GM23338 (cell line): Measurements from ENCODE around the gene PCDHGB4. TPM values are rescaled to one million over a fixed set of nuclear protein-coding genes. Genes with fewer than 3 reads are reported as not detected.
A peak's percentile ranks its signal among the peaks of the same experiment; 100 is the strongest.

Source experiments
- ATAC-seq: fragments of 200-7000 bp; cut with Tn5 transposase; 3 replicates; pipeline ENCODE4 v1.9.1; 2020
- DNase-seq: peaks from one replicate; pipeline ENCODE4 v3.0.0-alpha.2; 2015; ENCODE audit warnings: low spot score
- H2AFZ ChIP-seq: fragments of 200-600 bp; sonication (generic); 2 replicates; pipeline ENCODE4 v1.8.0; 2016; ENCODE audit warnings: antibody characterized with exemption, mild to moderate bottlenecking, moderate library complexity
- H3F3A ChIP-seq: fragments of 200-600 bp; sonication (generic); replicated peaks from 2 replicates; pipeline ENCODE4 v1.8.0; 2017; ENCODE audit warnings: antibody characterized with exemption, mixed run types, low read depth
- H3K27ac ChIP-seq: fragments of 200-600 bp; sonication (generic); 2 replicates; pipeline ENCODE4 v1.6.1; 2016; ENCODE audit warnings: low read depth
- H3K27me3 ChIP-seq: fragments of 200-600 bp; sonication (generic); 2 replicates; pipeline ENCODE4 v1.8.0; 2016; ENCODE audit warnings: mild to moderate bottlenecking, mixed run types, moderate library complexity; ENCODE audit not compliant: insufficient read depth
- H3K36me3 ChIP-seq: fragments of 200-600 bp; sonication (generic); 2 replicates; pipeline ENCODE4 v1.8.0; 2016; ENCODE audit warnings: mild to moderate bottlenecking; ENCODE audit not compliant: insufficient read depth
- H3K4me1 ChIP-seq: fragments of 200-600 bp; sonication (generic); 2 replicates; pipeline ENCODE4 v1.8.0; 2016; ENCODE audit warnings: mild to moderate bottlenecking, moderate library complexity; ENCODE audit not compliant: insufficient read depth
- H3K4me2 ChIP-seq: fragments of 200-600 bp; sonication (generic); 2 replicates; pipeline ENCODE4 v1.7.1; 2017; ENCODE audit warnings: mixed run types
- H3K4me3 ChIP-seq: fragments of 200-600 bp; sonication (generic); 2 replicates; pipeline ENCODE4 v1.6.1; 2016; ENCODE audit warnings: mixed run types
- H3K79me2 ChIP-seq: fragments of 200-600 bp; sonication (generic); replicated peaks from 2 replicates; pipeline ENCODE4 v1.8.0; 2017; ENCODE audit warnings: mild to moderate bottlenecking; ENCODE audit not compliant: insufficient read depth
- H3K9me2 ChIP-seq: fragments of 200-600 bp; sonication (generic); 2 replicates; pipeline ENCODE4 v1.8.0; 2017; ENCODE audit not compliant: insufficient read depth
- H4K20me1 ChIP-seq: fragments of 200-600 bp; sonication (generic); replicated peaks from 2 replicates; pipeline ENCODE4 v1.8.0; 2017; ENCODE audit warnings: mild to moderate bottlenecking; ENCODE audit not compliant: insufficient read depth
- H3K27ac Mint-ChIP-seq: 2 replicates; pipeline ENCODE4 v1.8.0; 2020; ENCODE audit warnings: inconsistent platforms, mild to moderate bottlenecking, moderate library complexity, mixed read lengths
- H3K27me3 Mint-ChIP-seq: 3 replicates; pipeline ENCODE4 v1.8.0; 2022; ENCODE audit warnings: low read depth, mild to moderate bottlenecking, moderate library complexity, mixed read lengths, inconsistent platforms; ENCODE audit not compliant: insufficient read depth, poor library complexity
- H3K36me3 Mint-ChIP-seq: 3 replicates; pipeline ENCODE4 v1.8.0; 2021; ENCODE audit warnings: low read depth, mild to moderate bottlenecking, inconsistent platforms, moderate library complexity, mixed read lengths
- H3K4me1 Mint-ChIP-seq: 3 replicates; pipeline ENCODE4 v1.8.0; 2020; ENCODE audit warnings: mild to moderate bottlenecking, inconsistent platforms, mixed read lengths
- H3K4me3 Mint-ChIP-seq: 3 replicates; pipeline ENCODE4 v1.8.0; 2021; ENCODE audit warnings: moderate library complexity, mild to moderate bottlenecking, inconsistent platforms, mixed read lengths
- H3K9me3 Mint-ChIP-seq: 3 replicates; pipeline ENCODE4 v1.8.0; 2020; ENCODE audit warnings: moderate library complexity, mild to moderate bottlenecking, inconsistent platforms, mixed read lengths
- CREB1 ChIP-seq: fragments of 250-450 bp; sonication (Bioruptor Pico); IDR thresholded peaks from 2 replicates; pipeline ENCODE4 v1.5.0; 2020; ENCODE audit warnings: low read depth, mild to moderate bottlenecking, moderate library complexity
- CTCF ChIP-seq, 2 experiments: fragments of 200-600 bp in 1 of 2; sonication (generic) in 1 of 2; conservative IDR thresholded peaks; 2 replicates each; pipeline versions ENCODE4 v1.5.1 to v1.6.1; 2016 to 2017; ENCODE audit warnings: antibody characterized with exemption in 2 of 2, low read depth in 2 of 2, mild to moderate bottlenecking in 2 of 2, moderate library complexity in 1 of 2
- EZH2phosphoT487 ChIP-seq: fragments of 200-600 bp; sonication (generic); IDR thresholded peaks from one replicate; pipeline ENCODE4 v1.8.1; 2018; ENCODE audit warnings: antibody characterized with exemption; ENCODE audit not compliant: unreplicated experiment
- JUNB ChIP-seq: IDR thresholded peaks from one replicate; pipeline ENCODE4 v1.6.1; 2016; ENCODE audit warnings: antibody characterized with exemption; ENCODE audit not compliant: unreplicated experiment
- ZNF114 ChIP-seq: fragments of 250-450 bp; sonication (Bioruptor Pico); IDR thresholded peaks from 2 replicates; pipeline ENCODE4 v1.5.0; 2020; ENCODE audit warnings: mild to moderate bottlenecking, moderate library complexity
- ZNF462 ChIP-seq: fragments of 250-450 bp; sonication (Bioruptor Pico); IDR thresholded peaks from 2 replicates; pipeline ENCODE4 v1.5.0; 2020; ENCODE audit warnings: mild to moderate bottlenecking, moderate library complexity
- polyA plus RNA-seq: library from polyadenylated mRNA; unstranded; fragments of >200 nt; fragmentation: Nextera tagmentation; extraction: Ambion mirVana; gene quantifications from 2 replicates; pipeline ENCODE4 v1.2.1, GENCODE V29; 2016
- total RNA-seq: library from RNA; depleted of rRNA; stranded (reverse); fragments of >200 nt; shearing (Covaris generic); gene quantifications from 2 replicates; pipeline ENCODE4 v1.2.3, GENCODE V29; 2014

PCDHGB4 gene
- total and polyA plus RNA-seq, 2 experiments from 2014 or later = 3.5 to 16.6 TPM

GRCh38 chr5:141389153-141390042 lies 1.9 kb downstream of the PCDHGB4 start (continued):
- no peak for TF ChIP-seq ZNF462 (CRISPR knock-in tag)
- no peak for TF ChIP-seq ZNF114 (CRISPR knock-in tag)
- no peak for TF ChIP-seq CREB1
- TF ChIP-seq EZH2phosphoT487 = no peak

- H3K9me3 Mint-ChIP-seq = peaks cover 87% of the 10 kb centered on the region
- Histone ChIP-seq H3K4me2 (0 out of 2 replicates have a peak within 1 kb of the TSS, but pooled peaks have one; percentile 15), H3K27me3 (peaks cover 7% of the 10 kb centered on the region; the same call in 1 of the 2 replicates), H3F3A (no peaks in the 10 kb centered on the region), H4K20me1 (no peaks in the 10 kb centered on the region), H3K36me3 (peaks cover 7% of the 10 kb centered on the region; the same call in 1 of the 2 replicates), H3K27ac (no peak within 1 kb of the TSS), H2AFZ (no peak within 1 kb of the TSS), H3K79me2 (0 out of 2 replicates have a peak, but pooled peaks cover 5% of the 10 kb centered on the region), H3K9me2 (no peaks in the 10 kb centered on the region), H3K4me1 (0 out of 2 replicates have a peak, but pooled peaks cover 5% of the 10 kb centered on the region), H3K4me3 (peak within 1 kb of the TSS; percentile 25; the same call in 1 of the 2 replicates)
- no peaks in the 10 kb centered on the region; the same call in 2 of the 3 replicates for H3K4me1 Mint-ChIP-seq
- DNase-seq (no peak), ATAC-seq (no peak)
- peaks cover 8% of the 10 kb centered on the region for H3K27me3 Mint-ChIP-seq
- no peak within 1 kb of the TSS for H3K4me3 Mint-ChIP-seq
- peak in 1 of 2 experiments; percentile 17; a peak in 1 of 4 replicates for TF ChIP-seq CTCF (conservative IDR thresholded peaks at IDR 0.05; ENCODE audit: low read depth in 2 of 2)
- TF ChIP-seq JUNB = no peak
- H3K27ac Mint-ChIP-seq = no peak within 1 kb of the TSS
- peaks cover 83% of the 10 kb centered on the region for H3K36me3 Mint-ChIP-seq
Measured at GRCh38 chr5:141392429-141393198, 5.1 kb downstream of the PCDHGB4 start, which contains the start of gene PCDHGA8. Gene PCDHGA8, plus strand, starts transcription at chr5:141392633. Its CDS starts 181 bp downstream, at chr5:141392814.
